SW 1271 (cell line): Measurements from ENCODE around the gene CAMK2B.
"Not testable (repeated sequence)": the region's sequence is repeated elsewhere in the genome, so short reads cannot be mapped to it uniquely, and the experiment has no call there.

Experiments used
- DNase-seq, 2 experiments: peaks; one replicate each; lab custom pipeline; 2025; lab: John Stamatoyannopoulos, UW

CAMK2B gene

DNA sequence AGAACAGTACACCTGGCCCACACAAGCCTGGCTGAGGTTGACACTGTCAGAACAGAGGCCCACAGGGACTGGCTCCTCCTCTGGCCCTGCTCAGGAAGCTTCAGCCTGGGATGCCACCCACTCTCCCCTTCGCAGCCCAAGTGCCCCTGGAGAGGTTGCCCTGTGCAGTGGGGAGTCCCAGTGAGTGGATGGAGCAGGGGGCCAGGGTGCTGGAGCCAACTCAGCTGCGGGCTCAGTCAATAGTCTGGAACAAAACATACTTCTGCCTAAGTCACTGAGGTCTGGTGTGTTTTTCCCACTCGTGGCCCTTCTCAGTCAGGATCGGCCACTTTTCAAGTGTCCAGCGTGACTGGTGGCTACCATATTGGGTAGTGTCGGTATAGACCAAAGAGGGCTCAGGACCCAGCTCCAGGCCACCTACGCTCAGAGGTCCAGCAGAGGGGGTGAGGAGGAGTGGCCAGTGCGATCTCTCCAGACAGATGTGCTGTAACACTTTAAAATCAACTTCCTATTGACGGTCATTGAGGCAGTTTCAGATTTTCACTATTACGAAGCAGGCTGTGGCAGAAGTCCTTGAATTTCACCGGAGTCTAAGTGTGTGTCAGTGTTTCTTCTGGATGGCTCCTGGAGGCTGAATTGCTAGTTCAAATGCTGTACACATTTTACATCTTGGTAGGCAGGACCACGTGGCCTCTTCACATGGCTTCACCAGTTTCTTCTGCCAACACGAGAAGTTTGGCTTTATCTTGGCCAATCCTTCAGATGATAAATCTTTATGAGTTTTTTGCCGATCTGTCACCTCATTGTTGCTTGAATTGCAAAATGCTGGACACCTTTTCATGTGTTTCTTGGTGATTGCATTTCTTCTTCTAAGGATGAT is 135.2 kb downstream of the CAMK2B start:
- no peak for DNase-seq

DNA sequence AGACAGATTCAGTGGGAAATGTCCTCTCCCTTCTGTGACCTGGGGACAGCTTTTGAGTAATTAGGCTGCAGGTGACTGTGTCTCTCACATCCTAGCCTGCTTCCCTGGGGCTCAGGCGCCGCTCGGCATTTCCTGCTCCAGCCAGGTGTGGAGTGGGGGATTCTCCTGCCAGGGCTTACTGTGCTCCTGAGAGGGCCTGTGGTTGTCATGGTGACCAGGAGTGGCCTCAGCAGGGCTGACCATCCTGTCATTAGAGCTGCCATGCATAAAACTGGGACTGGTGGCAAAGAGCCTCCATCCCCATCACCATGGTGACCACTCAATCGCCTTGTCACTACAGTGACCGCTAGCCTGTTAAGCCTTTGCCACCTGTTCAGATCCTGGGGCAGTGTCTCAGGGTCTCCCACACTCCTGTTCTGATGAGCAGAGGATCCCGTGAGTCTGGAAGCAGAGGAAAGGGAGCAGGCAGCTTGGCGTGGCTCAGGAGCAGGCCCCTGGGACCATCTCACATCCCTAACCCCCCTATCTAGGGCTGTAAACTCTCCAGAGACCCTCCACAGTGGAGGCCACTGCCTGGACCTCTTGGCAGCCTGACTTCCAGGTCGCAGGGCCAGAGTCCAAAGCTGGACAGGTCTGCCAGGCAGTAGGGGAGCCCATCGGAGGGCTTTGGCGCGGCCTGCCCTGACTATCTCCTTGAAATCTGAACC is 136.0 kb downstream of the CAMK2B start, which contains the start of gene GCK:
Gene GCK (minus strand): TSS at position 154 of the 707 bp plus-strand sequence. CDS start 486 bp downstream, outside the sequence.
- DNase-seq, result no peak

DNA sequence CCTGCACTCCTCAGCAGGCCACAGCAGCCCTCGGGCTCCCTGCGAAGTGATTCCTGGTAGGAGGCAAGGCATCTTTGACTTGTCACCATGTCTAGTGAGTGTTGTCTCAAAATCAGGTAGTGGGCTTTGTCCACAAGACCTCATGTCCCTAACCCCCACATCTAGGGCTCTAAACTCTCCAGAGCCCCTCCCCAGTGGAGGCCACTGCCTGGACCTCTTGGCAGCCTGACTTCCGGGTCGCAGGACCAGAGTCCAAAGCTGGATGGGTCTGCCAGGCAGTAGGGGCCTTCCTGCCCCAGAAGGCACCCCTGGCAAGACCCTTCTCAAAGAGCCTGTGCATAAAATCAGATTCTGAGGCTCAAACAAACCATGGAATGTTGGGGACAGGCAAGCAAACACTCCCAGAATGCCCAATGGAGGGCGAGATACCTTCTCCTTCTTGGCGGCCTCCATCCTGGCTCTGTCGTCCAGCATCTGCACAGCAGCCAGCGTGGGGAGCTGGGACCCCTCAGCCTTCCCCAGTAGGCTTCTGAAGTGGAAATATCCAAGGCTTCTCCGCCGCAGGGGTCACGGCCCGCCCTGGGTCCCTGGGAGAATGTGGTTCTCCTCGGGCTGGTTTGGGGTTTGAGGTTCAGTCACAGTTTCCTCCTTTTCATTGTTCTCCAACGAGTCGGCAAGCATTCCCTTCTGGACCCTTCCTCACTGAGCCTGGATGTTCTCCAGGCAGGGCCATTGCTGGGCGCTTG is 136.7 kb downstream of the CAMK2B start:
- no peak for DNase-seq

DNA sequence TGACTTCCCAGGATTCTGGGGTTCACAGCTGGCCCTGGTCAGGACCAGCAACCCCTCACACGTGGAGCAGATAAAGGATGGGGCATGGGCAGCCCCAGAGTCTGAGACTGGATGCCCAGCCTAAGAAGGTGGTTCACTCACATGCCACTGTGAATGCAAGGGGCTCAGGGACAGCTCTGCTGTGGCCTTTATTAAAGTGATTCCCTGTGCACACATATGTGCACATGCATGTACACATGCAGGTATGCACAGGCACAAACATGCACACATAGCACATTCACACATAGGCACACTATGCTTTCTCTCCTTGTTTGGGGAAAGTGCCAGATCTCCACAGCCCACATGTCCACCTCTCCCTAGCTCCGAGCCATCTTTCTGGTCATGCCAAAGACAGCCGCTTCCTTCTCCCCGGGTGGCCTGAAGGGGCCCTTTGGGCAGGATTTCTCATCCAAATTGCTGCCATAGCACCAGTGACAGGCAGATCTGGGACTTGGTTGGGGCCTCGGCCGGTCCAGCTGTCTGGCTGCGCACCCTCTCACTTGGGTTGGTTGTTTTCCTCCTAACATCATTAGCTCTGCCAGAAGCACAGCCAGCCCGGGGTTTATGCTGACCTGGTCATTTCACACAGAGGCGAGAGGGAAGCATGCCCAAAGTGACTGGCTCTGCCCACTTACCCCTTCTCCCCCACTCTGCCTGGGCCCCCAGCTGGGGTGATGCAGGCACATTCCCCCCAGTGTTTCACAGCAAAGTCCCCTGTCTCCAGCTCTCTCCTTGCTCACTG is 137.6 kb downstream of the CAMK2B start:
- no peak for DNase-seq

DNA sequence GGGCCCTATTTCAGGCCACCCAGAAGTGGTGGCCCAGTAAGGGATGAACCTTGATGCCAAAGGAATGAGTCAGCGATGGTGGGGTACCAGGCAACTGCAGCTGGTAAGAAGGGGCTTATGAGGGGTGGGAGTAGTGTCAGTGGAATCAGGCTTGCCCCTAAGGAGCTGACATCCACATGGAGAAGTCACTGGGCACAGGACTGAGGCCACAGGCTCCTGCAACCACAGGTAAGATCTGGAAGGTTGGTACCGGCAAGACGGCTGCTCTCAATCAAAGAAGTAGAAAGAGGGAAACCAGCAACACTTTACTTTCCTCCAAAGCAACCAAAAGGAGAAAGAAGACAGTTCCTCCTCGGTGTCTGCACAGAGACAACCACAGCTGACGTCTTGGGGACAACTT is 138.7 kb downstream of the CAMK2B start:
- no peak for DNase-seq

DNA sequence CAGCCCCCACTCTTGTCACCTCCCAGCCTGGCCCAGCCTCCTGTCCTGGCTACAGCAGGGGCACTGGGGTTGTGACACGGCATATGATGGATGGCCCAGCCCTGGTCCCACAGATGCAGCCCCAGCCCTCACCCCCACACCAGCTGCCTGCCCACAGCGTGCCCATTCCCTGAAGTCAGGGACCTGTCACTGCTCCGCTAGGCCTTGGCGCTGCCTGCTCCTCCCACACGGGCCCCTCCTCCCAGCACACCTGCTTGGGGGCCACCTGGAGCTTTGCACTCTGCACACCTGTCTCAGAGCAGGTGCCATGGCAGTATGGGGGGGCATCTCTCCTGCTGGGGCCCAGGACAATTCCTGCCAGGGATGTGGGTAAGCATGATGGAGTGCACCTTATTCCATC is 139.7 kb downstream of the CAMK2B start:
- no peak for DNase-seq

DNA sequence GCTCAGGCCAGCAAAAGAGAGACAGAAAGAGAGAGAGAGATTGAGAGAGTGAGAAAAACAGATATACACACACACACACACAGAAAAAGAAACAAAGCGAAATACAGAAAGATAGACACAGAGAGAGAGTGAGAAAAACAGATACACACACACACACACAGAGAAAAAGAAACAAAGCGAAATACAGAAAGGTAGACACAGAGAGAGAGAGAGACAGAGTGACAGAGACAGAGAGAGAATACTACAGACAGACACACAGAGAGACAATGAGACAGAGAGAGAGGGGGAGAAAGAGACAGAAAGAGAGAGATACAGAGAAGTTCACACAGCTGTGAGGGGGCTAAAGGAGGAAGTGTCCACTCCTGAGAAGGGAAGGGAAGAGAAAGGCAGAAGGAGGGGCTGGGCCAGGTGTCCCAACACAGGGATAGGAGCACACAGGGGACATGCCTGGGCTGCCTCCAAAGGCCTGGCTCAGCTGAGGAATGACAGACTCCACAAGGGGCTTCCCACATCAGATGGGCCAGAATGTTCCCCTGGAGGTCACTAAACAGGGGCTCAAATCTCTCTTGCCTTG is 140.4 kb downstream of the CAMK2B start:
- no peak for DNase-seq

DNA sequence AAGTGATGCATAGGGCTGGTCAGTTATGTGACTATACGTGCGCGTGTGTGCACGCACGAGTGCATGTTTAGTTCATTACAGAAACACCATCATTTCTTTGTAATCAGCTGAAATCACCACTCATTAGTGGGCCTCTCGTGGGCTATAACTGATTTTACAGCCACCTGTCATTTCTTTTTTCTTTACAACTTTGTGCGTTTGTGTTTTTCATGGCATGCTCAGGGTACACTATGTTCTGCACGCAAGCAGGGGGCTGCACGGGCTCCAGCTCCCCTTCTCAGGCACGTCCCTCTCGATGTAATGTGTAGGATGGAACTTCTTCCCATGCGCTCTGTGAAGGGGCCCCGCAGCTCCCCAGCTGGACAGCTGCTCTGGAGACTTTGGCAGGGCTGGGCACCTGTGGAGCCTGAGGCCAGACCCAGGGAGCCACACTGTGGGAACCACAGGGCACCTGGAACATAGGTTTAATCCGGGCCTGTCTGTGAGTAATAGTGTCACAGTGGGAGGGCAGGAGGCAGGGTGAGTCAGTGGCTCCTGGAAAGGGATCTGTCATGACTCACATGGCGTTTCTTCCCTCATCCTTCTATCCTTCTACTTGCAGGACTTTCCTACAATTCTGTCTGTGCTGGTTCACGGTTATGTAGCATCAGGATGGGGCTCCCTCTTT is 141.1 kb downstream of the CAMK2B start:
- DNase-seq, result peak; percentile 38 to 83

DNA sequence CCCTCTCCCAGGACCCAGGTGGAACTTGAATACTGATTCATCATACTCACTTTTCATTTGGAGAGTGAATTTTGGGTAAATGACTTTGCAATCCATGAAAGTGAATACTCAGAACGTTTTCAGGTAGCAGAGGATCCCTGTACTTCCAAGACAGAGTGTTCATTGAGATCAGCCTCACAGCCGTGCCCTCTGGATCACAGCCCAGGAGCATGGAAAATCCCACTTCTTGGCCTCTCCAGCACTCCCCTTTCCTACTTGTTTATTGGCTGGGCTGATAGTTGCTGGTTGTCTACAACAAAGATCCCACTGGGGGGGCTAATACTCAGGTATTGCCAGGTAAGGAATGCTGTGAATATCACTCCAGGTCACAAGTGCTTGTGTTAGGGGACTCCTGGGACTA is 142.0 kb downstream of the CAMK2B start:
- DNase-seq, result no peak

DNA sequence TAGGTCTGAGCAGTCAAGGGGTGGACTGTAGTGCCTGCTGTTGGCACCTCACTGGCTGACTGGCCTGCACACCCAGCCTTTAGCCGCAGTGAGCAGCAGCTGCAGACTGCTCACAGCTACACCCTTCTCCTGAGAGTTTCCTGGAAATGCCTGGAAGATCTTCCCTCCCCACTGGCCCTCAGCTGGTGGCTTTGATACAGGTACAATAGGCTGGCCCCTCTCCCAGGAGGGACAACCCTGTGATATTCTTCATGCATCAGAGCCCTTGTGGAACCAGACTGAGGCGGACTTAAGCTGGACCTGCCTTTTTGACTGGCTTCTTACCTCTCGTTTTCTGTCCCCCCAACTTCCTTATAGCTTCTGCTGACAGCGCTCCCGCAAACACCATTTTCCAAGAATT is 142.6 kb downstream of the CAMK2B start:
- no peak for DNase-seq

DNA sequence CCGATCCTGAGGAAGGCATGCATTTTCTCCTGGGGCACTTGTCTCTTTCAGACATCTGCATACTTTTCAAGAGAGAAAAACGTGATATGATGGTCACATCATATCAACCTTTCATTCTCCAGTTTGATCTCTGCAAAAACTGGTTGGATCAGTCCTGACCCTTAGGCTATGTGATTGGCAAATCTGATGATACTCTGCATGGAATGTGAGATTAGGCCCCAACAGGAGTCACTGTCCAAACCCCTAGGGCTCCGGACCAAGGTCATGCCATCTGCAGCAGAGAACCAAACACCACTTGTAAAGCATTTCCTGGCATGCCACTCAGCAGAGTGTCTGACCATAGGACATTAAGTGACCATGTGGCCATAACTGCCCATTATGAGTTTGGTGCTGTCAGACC is 144.8 kb downstream of the CAMK2B start:
- DNase-seq, result no peak

DNA sequence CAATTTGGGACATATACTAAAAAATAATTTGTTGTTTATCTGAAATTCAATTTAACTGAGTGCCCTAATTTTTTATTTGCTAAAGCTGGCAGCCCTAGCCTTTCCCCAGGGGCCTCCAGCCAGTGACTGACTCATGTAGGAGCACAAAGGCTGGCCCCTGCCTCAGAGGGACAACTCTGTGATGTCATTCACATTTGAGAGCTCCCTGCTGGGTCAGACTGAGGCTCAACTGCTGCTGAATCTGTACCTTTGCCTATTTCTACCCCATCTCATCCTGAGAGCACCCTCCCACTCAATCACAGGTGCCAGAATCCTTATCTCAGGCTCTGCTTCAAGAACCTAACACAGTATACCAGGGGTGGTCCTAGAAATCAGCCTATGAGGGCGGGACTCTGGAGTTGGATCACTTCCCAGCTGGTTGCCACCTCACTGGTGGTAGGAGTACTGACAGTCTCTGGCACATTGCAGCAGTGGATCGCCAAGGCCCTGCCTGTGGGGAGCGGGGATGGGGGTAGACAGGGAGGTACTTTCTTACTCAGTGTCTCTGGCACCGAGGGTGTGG is 147.7 kb downstream of the CAMK2B start:
- no peak for DNase-seq

DNA sequence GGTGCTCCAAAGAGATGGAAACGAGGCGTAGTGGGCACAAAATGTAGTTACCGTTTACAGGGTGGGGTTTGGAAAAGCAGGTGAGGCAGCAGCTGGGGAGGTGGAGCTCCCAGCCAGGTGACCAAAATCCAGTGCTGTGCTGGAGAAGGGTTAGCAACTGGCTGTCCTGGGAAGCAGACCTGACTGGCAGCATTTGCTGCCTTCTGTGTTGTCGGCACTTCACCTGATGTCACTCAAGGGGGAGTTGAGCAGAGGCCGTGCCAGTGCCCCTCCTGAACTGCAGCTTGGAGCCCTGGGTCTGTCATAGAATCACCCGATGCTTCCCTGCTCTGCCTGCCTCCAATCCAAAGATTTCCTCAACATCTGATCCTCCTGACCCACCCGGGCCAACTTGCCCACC is 148.9 kb downstream of the CAMK2B start:
- no peak for DNase-seq

DNA sequence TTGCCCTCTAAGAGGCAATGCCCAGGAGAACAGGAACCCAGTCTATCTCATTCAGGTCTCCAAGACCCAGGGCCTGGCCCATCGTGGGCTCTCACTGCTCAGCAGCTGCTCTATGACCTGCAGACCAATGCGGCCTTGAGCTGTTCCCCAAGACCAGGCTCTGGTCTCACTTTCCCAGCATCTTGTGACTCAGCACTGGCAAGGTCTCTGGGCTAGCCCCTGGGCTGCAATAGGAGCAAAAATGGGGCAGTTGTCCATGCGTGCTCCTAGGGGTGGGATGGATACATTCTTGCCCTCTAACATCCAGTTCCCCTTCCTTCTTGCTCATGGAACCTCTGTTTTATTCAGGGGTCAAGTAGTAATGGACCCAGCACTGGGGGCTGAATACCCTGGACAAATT is 149.7 kb downstream of the CAMK2B start:
- DNase-seq, result no peak

DNA sequence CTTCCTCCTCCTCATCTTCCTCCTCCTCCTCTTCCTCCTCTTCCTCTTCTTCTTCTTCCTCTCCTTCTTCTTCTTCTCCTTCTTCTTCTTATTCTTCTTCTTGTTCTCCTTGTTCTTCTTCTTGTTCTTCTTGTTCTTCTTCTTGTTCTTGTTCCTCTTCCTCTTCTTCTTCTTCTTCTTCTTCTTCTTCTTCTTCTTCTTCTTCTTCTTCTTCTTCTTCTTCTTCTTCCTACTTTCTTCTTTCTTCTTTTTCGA is 150.8 kb downstream of the CAMK2B start:
- DNase-seq, result not testable (repeated sequence)

DNA sequence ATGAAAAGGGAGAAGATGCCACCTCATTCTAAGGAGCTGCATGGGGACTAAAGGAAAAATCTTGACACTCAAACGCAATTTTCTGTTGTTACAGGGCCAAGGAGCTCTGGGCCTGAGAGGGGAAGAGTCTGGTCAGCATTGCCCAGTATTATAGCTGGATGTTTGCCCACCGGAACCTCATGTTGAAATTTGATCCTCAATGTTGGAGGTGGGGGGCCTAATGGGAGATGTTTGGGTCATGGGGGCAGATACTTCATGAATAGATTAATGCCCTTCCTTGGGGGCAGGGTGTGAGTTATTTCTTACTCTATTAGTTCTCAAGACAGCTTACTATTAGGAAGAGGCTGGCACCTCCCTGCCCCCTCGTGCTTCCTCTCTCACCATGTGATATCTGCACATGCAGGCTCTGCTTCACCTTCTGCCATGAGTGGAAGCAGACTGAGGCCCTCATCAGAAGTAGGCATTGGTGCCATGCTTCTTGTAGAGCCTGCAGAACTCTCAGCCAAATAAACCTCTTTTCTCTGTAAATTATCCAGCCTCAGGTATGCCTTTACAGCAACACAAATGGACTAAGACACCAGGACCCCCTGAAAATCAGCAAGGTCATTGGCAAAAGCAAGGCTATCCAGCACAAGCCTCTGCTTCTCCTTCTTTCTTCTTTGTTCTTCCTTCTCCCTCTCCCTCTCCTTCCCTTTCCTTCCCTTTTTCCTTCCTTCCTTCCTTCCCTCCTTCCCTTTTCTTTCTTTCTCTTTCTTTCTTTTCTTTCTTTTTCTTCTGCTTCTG is 151.3 kb downstream of the CAMK2B start:
- no peak for DNase-seq

DNA sequence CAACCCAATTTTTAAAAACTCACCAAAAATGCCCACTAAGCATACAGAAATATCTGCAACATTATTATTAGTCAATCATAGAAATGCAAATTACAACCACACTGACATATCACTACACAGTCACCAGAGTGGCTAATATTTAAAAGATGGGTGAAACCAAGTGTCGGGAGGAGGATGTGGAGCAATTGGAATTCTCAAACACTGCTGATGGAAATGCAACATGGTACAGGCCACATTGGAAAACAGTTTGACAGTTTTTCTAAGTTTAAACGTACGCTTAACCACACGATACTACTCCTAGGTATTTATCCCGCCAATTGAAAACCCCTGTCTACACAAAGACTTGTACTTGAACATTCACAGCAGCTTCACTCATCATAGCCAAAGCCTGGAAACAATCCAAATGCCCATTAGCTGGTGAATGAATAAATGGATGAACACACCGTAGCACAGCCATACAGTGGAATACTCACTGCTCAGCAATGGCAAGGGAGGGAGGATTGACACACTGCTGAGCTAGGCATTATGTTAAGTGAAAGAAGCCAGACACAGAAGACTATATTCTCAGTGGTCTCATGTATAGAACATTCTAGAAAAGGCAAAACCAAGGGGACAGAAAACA is 152.5 kb downstream of the CAMK2B start:
- no peak for DNase-seq

DNA sequence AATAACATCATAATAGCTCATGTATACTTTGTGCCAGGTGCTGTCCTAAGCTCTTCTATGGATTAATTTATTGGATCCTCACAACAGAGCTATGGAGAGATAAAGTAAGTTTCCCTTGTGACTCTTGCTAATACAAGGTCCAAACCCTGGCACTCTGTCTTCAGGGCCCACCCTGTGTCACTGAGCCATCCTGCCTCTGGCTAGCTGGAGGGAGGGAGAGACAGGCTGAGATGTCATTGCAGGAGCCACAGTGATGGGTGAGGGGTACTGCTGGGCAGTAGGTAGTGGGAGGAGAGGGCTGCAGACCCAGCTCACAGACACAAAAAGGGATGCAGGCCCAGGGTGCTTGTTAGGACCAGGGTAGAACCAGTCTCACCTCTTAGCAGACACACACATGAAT is 153.0 kb downstream of the CAMK2B start:
- DNase-seq, result no peak

DNA sequence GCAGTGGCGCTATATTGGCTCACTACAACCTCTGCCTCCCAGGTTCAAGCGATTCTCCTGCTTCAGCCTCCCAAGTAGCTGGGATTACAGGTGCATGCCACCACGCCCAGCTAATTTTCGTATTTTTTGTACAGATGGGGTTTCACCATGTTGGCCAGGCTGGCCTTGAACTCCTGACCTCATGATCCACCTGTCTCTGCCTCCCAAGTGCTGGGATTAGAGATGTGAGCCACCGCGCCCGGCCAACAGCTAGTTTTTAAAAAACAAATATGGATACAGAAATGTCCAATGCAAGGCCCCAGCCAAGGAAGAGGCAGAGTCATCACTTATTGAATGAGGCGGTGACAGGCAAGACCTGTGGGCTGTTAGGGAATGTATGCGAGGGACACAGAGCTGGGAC is 153.5 kb downstream of the CAMK2B start:
- not testable (repeated sequence) for DNase-seq

DNA sequence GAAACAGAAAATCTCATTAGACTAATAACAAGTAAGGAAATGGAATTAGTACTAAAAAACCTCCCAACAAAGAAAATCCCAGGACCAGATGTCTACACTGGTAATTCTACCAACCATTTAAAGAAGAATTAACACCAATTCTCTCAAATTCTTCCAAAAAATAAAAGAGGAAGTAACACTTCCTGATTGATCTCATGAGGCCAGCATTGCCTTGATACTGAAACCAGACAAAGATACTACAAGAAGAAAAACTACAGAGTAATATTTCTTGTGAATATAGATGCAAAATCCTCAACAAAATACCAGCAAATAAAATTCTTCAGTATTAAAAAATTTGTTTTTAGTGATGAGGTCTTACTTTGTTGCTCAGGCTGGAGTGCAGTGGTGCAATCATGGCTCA is 157.5 kb downstream of the CAMK2B start:
- DNase-seq, result no peak
